HepG2 (cell line): Measurements from ENCODE around the gene RPUSD4. TPM values are rescaled to one million over a fixed set of nuclear protein-coding genes. Genes with fewer than 3 reads are reported as not detected.

Experiments
- FLYWCH1 ChIP-seq: sonication (generic); formaldehyde crosslinking; IDR thresholded peaks from 2 replicates; pipeline ENCODE4 v1.8.1; 2023; ENCODE audit warnings: mild to moderate bottlenecking, missing genetic modification reagents
- HDAC1 ChIP-seq: sonication (generic); formaldehyde crosslinking; IDR thresholded peaks from 2 replicates; pipeline ENCODE4 v1.5.1; 2020; ENCODE audit warnings: mild to moderate bottlenecking, missing genetic modification reagents
- HNF4A ChIP-seq: sonication (generic); formaldehyde crosslinking; IDR thresholded peaks from 2 replicates; pipeline ENCODE4 v1.4.0; 2020; ENCODE audit warnings: missing genetic modification reagents
- HNRNPLL ChIP-seq: fragments of 200-400 bp; formaldehyde crosslinking; IDR thresholded peaks from 2 replicates; pipeline ENCODE4 v1.6.1; 2017; ENCODE audit warnings: mild to moderate bottlenecking, low read depth, low read length; ENCODE audit not compliant: poor library complexity, severe bottlenecking
- RBFOX2 ChIP-seq: fragments of 200-400 bp; formaldehyde crosslinking; IDR thresholded peaks from 2 replicates; pipeline ENCODE4 v1.6.1; 2017; ENCODE audit warnings: low read depth, mild to moderate bottlenecking, low read length
- ZNF34 ChIP-seq: sonication (generic); formaldehyde crosslinking; IDR thresholded peaks from 2 replicates; pipeline ENCODE4 v1.4.0; 2020; ENCODE audit warnings: mild to moderate bottlenecking, missing genetic modification reagents, borderline replicate concordance
- polyA plus RNA-seq, 8 experiments: library from polyadenylated mRNA; depleted of rRNA in 3 of 8; stranded (reverse) in 7 of 8; unstranded in 1 of 8; fragments of >200 nt; fragmentation: Illumina TruSeq in 4 of 8; extraction: Trizol in 4 of 8; gene quantifications; 2 replicates each; pipeline versions ENCODE4 v1.2.1 to v1.2.3, GENCODE V29; 2011 to 2016; ENCODE audit warnings: low read depth in 4 of 8, missing spikeins in 1 of 8, mixed read lengths in 1 of 8; ENCODE audit not compliant: insufficient read depth in 1 of 8
- total RNA-seq, 5 experiments: library from RNA; depleted of rRNA; stranded (reverse); fragments of >200 nt; fragmentation: Illumina TruSeq; extraction: Trizol; gene quantifications; 2 replicates each; pipeline ENCODE4 v1.2.3, GENCODE V29; 2016; ENCODE audit warnings: low read depth in 1 of 5
- TF ChIP-seq, protein P1 (sequence below): sonication (generic); formaldehyde crosslinking; IDR thresholded peaks from 2 replicates; pipeline ENCODE4 v1.5.0; 2020; ENCODE audit warnings: missing genetic modification reagents, mild to moderate bottlenecking, borderline replicate concordance
- TF ChIP-seq, protein P2 (sequence below): IDR thresholded peaks from 2 replicates; pipeline ENCODE4 v1.6.1; 2016
- TF ChIP-seq, protein P3 (sequence below), 2 experiments: fragments of 450-650 bp in 1 of 2; sonication (generic) in 1 of 2; formaldehyde crosslinking in 1 of 2; IDR thresholded peaks; 2 replicates each; pipeline versions ENCODE4 v1.6.1 to v1.8.0; 2016 to 2022; ENCODE audit warnings: antibody characterized with exemption in 1 of 2, mild to moderate bottlenecking in 1 of 2, missing genetic modification reagents in 1 of 2
- TF ChIP-seq, protein P4 (sequence below): sonication (generic); formaldehyde crosslinking; IDR thresholded peaks from 2 replicates; pipeline ENCODE4 v1.4.0; 2020; ENCODE audit warnings: mild to moderate bottlenecking, missing genetic modification reagents, borderline replicate concordance

Gene RPUSD4
- total and polyA plus RNA-seq, 2 of the 13 experiments (the other 11 are each of a cell fraction or from before 2014, with no cell fraction given), result 45.0 to 52.9 TPM

DNA sequence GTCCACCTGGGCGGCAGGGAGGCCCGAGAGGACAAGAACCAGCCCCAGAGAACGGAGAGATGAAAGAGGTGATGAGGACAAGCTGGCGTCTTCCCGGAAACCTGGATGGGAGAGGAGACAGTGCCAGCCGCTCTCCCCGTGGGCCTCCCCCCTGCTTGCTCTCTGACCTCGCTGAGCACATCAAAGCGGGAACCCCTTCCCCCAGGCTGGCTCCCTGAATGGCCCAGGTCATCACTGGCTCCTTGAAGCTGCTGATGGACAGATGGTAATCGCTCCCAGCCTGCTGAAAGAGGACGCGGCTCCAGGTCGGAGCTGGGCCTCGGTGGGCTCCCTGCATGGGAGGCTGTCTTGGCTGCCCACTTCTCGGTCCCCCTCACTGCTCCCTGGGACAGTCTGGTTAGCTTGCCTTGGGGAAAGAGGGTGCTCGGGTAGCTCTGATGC is 18.4 kb downstream of the RPUSD4 start (continued):
- TF ChIP-seq, protein P1, sequence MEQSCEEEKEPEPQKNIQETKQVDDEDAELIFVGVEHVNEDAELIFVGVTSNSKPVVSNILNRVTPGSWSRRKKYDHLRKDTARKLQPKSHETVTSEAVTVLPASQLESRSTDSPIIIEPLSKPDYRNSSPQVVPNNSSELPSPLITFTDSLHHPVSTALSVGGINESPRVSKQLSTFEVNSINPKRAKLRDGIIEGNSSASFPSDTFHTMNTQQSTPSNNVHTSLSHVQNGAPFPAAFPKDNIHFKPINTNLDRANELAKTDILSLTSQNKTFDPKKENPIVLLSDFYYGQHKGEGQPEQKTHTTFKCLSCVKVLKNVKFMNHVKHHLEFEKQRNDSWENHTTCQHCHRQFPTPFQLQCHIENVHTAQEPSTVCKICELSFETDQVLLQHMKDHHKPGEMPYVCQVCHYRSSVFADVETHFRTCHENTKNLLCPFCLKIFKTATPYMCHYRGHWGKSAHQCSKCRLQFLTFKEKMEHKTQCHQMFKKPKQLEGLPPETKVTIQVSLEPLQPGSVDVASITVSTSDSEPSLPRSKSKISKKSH (CRISPR knock-in tag), result 0 out of 2 replicates have a peak, but pooled peaks have one; percentile 15
- TF ChIP-seq, protein P2, sequence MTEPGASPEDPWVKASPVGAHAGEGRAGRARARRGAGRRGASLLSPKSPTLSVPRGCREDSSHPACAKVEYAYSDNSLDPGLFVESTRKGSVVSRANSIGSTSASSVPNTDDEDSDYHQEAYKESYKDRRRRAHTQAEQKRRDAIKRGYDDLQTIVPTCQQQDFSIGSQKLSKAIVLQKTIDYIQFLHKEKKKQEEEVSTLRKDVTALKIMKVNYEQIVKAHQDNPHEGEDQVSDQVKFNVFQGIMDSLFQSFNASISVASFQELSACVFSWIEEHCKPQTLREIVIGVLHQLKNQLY (CRISPR knock-in tag), result peak; percentile 64; the same call in 1 of the 2 replicates
- TF ChIP-seq FLYWCH1 (no peak), ZNF34 (CRISPR knock-in tag) (no peak), HDAC1 (CRISPR knock-in tag) (no peak), RBFOX2 (0 out of 2 replicates have a peak, but pooled peaks have one; percentile 27), HNRNPLL (no peak), HNF4A (peak; percentile 83)
- TF ChIP-seq, protein P3, sequence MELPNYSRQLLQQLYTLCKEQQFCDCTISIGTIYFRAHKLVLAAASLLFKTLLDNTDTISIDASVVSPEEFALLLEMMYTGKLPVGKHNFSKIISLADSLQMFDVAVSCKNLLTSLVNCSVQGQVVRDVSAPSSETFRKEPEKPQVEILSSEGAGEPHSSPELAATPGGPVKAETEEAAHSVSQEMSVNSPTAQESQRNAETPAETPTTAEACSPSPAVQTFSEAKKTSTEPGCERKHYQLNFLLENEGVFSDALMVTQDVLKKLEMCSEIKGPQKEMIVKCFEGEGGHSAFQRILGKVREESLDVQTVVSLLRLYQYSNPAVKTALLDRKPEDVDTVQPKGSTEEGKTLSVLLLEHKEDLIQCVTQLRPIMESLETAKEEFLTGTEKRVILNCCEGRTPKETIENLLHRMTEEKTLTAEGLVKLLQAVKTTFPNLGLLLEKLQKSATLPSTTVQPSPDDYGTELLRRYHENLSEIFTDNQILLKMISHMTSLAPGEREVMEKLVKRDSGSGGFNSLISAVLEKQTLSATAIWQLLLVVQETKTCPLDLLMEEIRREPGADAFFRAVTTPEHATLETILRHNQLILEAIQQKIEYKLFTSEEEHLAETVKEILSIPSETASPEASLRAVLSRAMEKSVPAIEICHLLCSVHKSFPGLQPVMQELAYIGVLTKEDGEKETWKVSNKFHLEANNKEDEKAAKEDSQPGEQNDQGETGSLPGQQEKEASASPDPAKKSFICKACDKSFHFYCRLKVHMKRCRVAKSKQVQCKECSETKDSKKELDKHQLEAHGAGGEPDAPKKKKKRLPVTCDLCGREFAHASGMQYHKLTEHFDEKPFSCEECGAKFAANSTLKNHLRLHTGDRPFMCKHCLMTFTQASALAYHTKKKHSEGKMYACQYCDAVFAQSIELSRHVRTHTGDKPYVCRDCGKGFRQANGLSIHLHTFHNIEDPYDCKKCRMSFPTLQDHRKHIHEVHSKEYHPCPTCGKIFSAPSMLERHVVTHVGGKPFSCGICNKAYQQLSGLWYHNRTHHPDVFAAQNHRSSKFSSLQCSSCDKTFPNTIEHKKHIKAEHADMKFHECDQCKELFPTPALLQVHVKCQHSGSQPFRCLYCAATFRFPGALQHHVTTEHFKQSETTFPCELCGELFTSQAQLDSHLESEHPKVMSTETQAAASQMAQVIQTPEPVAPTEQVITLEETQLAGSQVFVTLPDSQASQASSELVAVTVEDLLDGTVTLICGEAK (IDR thresholded peaks at IDR 0.05), result no peak
- TF ChIP-seq, protein P3 (CRISPR knock-in tag; IDR thresholded peaks at IDR 0.05), result no peak
- TF ChIP-seq, protein P4, sequence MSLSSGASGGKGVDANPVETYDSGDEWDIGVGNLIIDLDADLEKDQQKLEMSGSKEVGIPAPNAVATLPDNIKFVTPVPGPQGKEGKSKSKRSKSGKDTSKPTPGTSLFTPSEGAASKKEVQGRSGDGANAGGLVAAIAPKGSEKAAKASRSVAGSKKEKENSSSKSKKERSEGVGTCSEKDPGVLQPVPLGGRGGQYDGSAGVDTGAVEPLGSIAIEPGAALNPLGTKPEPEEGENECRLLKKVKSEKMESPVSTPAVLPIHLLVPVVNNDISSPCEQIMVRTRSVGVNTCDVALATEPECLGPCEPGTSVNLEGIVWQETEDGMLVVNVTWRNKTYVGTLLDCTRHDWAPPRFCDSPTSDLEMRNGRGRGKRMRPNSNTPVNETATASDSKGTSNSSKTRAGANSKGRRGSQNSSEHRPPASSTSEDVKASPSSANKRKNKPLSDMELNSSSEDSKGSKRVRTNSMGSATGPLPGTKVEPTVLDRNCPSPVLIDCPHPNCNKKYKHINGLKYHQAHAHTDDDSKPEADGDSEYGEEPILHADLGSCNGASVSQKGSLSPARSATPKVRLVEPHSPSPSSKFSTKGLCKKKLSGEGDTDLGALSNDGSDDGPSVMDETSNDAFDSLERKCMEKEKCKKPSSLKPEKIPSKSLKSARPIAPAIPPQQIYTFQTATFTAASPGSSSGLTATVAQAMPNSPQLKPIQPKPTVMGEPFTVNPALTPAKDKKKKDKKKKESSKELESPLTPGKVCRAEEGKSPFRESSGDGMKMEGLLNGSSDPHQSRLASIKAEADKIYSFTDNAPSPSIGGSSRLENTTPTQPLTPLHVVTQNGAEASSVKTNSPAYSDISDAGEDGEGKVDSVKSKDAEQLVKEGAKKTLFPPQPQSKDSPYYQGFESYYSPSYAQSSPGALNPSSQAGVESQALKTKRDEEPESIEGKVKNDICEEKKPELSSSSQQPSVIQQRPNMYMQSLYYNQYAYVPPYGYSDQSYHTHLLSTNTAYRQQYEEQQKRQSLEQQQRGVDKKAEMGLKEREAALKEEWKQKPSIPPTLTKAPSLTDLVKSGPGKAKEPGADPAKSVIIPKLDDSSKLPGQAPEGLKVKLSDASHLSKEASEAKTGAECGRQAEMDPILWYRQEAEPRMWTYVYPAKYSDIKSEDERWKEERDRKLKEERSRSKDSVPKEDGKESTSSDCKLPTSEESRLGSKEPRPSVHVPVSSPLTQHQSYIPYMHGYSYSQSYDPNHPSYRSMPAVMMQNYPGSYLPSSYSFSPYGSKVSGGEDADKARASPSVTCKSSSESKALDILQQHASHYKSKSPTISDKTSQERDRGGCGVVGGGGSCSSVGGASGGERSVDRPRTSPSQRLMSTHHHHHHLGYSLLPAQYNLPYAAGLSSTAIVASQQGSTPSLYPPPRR (CRISPR knock-in tag), result peak; percentile 59; the same call in 1 of the 2 replicates
